PC-9 (cell line): ENCODE data around the gene LRRC43. TPM values are rescaled to one million over a fixed set of nuclear protein-coding genes. Genes with fewer than 3 reads are reported as not detected.

Experiments
- BruUV-seq: library from RNA; stranded (reverse); fragments of 400-500 nt; replicated peaks from 2 replicates; lab custom pipeline; 2021; lab: Mats Ljungman, UMichigan
- CTCF ChIA-PET: fragments of 300-600 bp; sonication (Branson Sonifier 250); formaldehyde crosslinking; loops from one replicate; lab custom pipeline; 2022; ENCODE audit warnings: antibody characterized with exemption; lab: Charles Lee
- POLR2A ChIA-PET: fragments of 300-600 bp; sonication (Branson Sonifier 250); formaldehyde crosslinking; loops from one replicate; lab custom pipeline; 2022; ENCODE audit warnings: antibody characterized with exemption; ENCODE audit not compliant: unreplicated experiment; lab: Charles Lee
- DNase-seq, 2 experiments: peaks; one replicate each; pipeline versions ENCODE4 v3.0.0 to v3.0.0-alpha.2; 2015 to 2022; ENCODE audit warnings: mixed read lengths in 1 of 2
- H2AFZ ChIP-seq: fragments of 200-600 bp; sonication (generic); 2 replicates; pipeline ENCODE4 v1.8.1; 2017; ENCODE audit warnings: antibody characterized with exemption
- H3F3A ChIP-seq: fragments of 200-600 bp; sonication (generic); 2 replicates; pipeline ENCODE4 v1.8.1; 2017; ENCODE audit warnings: antibody characterized with exemption, mild to moderate bottlenecking, low read depth; ENCODE audit not compliant: insufficient read depth
- H3K27ac ChIP-seq: fragments of 200-600 bp; sonication (generic); 2 replicates; pipeline ENCODE4 v1.6.1; 2016; ENCODE audit warnings: mixed run types
- H3K27me3 ChIP-seq: fragments of 200-600 bp; sonication (generic); 2 replicates; pipeline ENCODE4 v1.6.1; 2016; ENCODE audit warnings: low read depth, mixed run types; ENCODE audit not compliant: insufficient read depth
- H3K36me3 ChIP-seq: fragments of 200-600 bp; sonication (generic); 2 replicates; pipeline ENCODE4 v1.6.1; 2016; ENCODE audit warnings: low read depth, mixed run types
- H3K4me1 ChIP-seq: fragments of 200-600 bp; sonication (generic); replicated peaks from 2 replicates; pipeline ENCODE4 v1.6.1; 2016; ENCODE audit warnings: mixed run types; ENCODE audit not compliant: insufficient read depth
- H3K4me2 ChIP-seq: fragments of 200-600 bp; sonication (generic); 2 replicates; pipeline ENCODE4 v1.6.1; 2017; ENCODE audit warnings: mixed run types
- H3K4me3 ChIP-seq: fragments of 200-600 bp; sonication (generic); 2 replicates; pipeline ENCODE4 v1.6.1; 2016; ENCODE audit warnings: mixed run types
- H3K79me2 ChIP-seq: fragments of 200-600 bp; sonication (generic); 2 replicates; pipeline ENCODE4 v1.6.1; 2017; ENCODE audit warnings: low read depth, mixed run types
- H3K9me2 ChIP-seq: fragments of 200-600 bp; sonication (generic); 2 replicates; pipeline ENCODE4 v1.8.1; 2017; ENCODE audit warnings: mild to moderate bottlenecking; ENCODE audit not compliant: insufficient read depth
- H3K9me3 ChIP-seq: fragments of 200-600 bp; sonication (generic); 2 replicates; pipeline ENCODE4 v1.8.1; 2016; ENCODE audit warnings: low read depth; ENCODE audit not compliant: insufficient read depth
- H4K20me1 ChIP-seq: fragments of 200-600 bp; sonication (generic); 2 replicates; pipeline ENCODE4 v1.8.1; 2017; ENCODE audit not compliant: insufficient read depth
- EZH2 ChIP-seq: fragments of 200-600 bp; sonication (generic); IDR thresholded peaks from 2 replicates; pipeline ENCODE4 v1.8.0; 2017; ENCODE audit warnings: antibody characterized with exemption, low read depth
- intact Hi-C: fragments of 100-400 bp; cut with micrococcal nuclease; formaldehyde crosslinking; loops from one replicate; pipeline ENCODE4 v1.10.0; 2022; ENCODE audit not compliant: unreplicated experiment
- total RNA-seq: library from RNA; stranded (reverse); gene quantifications from 2 replicates; pipeline ENCODE4 v1.2.3, GENCODE V29; 2021
- TF ChIP-seq, protein P1 (sequence below): fragments of 200-600 bp; sonication (generic); conservative IDR thresholded peaks from 2 replicates; pipeline ENCODE4 v1.6.1; 2017; ENCODE audit warnings: mixed run types, antibody characterized with exemption, mild to moderate bottlenecking, moderate library complexity

Gene LRRC43
- total RNA-seq, 1 experiment from 2014 or later = 0.39 TPM

GRCh38 chr12:122137229-122137628 lies 45.7 kb upstream of the LRRC43 start:
- H3K27me3 ChIP-seq = no peaks in the 10 kb centered on the region
- no peaks in the 10 kb centered on the region for H3K4me1 ChIP-seq
- no peak overlapping the region for H3K4me2 ChIP-seq
- no TSS peak for BruUV-seq
- no peak overlapping the region for H2AFZ ChIP-seq
- ChIA-PET CTCF (no interaction called here), POLR2A (no interaction called here)
- no peaks in the 10 kb centered on the region; the same call in 1 of the 2 replicates for H3F3A ChIP-seq
- intact Hi-C loops = no loop called here
- H3K9me3 ChIP-seq = no peaks in the 10 kb centered on the region
- H3K79me2 ChIP-seq = no peaks in the 10 kb centered on the region
- H3K9me2 ChIP-seq = no peaks in the 10 kb centered on the region
- no peak overlapping the region for H3K27ac ChIP-seq
- no peak for TF ChIP-seq EZH2
- TF ChIP-seq, protein P1, sequence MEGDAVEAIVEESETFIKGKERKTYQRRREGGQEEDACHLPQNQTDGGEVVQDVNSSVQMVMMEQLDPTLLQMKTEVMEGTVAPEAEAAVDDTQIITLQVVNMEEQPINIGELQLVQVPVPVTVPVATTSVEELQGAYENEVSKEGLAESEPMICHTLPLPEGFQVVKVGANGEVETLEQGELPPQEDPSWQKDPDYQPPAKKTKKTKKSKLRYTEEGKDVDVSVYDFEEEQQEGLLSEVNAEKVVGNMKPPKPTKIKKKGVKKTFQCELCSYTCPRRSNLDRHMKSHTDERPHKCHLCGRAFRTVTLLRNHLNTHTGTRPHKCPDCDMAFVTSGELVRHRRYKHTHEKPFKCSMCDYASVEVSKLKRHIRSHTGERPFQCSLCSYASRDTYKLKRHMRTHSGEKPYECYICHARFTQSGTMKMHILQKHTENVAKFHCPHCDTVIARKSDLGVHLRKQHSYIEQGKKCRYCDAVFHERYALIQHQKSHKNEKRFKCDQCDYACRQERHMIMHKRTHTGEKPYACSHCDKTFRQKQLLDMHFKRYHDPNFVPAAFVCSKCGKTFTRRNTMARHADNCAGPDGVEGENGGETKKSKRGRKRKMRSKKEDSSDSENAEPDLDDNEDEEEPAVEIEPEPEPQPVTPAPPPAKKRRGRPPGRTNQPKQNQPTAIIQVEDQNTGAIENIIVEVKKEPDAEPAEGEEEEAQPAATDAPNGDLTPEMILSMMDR = no peak
- H3K36me3 ChIP-seq = 0 out of 2 replicates have a peak, but pooled peaks cover 5% of the 10 kb centered on the region
- no peak for DNase-seq
- no peak overlapping the region for H3K4me3 ChIP-seq
- H4K20me1 ChIP-seq = no peaks in the 10 kb centered on the region; the same call in 1 of the 2 replicates

DNA sequence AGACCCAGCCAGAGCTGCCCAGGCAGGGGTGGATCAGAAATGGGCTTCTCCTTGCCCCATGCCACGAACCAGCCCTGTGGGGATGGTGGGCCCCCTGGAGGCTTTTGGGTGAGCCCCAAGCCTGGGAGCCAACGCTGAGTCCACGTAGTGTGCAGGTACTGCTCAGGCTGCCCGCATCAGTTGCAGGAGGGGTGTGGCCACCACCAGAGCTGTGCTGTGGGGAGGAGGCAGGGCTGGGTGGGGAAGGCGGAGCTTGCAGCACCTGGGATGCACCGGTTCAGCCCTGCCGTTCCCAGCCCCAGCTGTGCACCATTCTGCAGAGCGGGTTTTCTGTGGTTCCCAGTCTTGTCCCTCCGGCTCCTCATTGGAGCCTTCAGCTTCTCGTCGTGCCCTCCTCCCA lies 45.2 kb upstream of the LRRC43 start:
- 0 out of 2 replicates have a peak, but pooled peaks cover under 1% of the 10 kb centered on the region for H3K36me3 ChIP-seq
- H3F3A ChIP-seq = no peaks in the 10 kb centered on the region; the same call in 1 of the 2 replicates
- no peaks in the 10 kb centered on the region for H3K27me3 ChIP-seq
- no peak for DNase-seq
- H3K79me2 ChIP-seq = no peaks in the 10 kb centered on the region
- H3K9me3 ChIP-seq = no peaks in the 10 kb centered on the region
- no peaks in the 10 kb centered on the region; the same call in 1 of the 2 replicates for H4K20me1 ChIP-seq
- H3K4me1 ChIP-seq = no peaks in the 10 kb centered on the region
- ChIA-PET POLR2A (no interaction called here), CTCF (no interaction called here)
- H3K4me3 ChIP-seq = no peak overlapping the region
- BruUV-seq = no TSS peak
- TF ChIP-seq, protein P1 = no peak
- no peak for TF ChIP-seq EZH2
- intact Hi-C loops = no loop called here
- H3K27ac ChIP-seq = no peak overlapping the region
- no peak overlapping the region for H2AFZ ChIP-seq
- no peaks in the 10 kb centered on the region for H3K9me2 ChIP-seq
- H3K4me2 ChIP-seq = no peak overlapping the region

GRCh38 chr12:122138181-122138580 lies 44.7 kb upstream of the LRRC43 start:
- Histone ChIP-seq H3K27me3 (no peaks in the 10 kb centered on the region), H3K4me3 (no peak overlapping the region), H3K4me1 (no peaks in the 10 kb centered on the region), H3K4me2 (no peak overlapping the region), H4K20me1 (no peaks in the 10 kb centered on the region; the same call in 1 of the 2 replicates), H3F3A (no peaks in the 10 kb centered on the region; the same call in 1 of the 2 replicates), H3K9me3 (no peaks in the 10 kb centered on the region), H3K27ac (no peak overlapping the region), H3K36me3 (no peaks in the 10 kb centered on the region), H3K79me2 (no peaks in the 10 kb centered on the region), H3K9me2 (no peaks in the 10 kb centered on the region), H2AFZ (no peak overlapping the region)
- TF ChIP-seq, protein P1 = no peak
- no peak for TF ChIP-seq EZH2
- BruUV-seq = no TSS peak
- no peak for DNase-seq
- ChIA-PET CTCF (no interaction called here), POLR2A (no interaction called here)
- intact Hi-C loops = no loop called here
